Stimulated activated CD4-positive, alpha-beta T cell treated with anti-CD3 and anti-CD28 coated beads, Interleukin-2, amount 100 ng/mL, for 24 hours (primary cell): ENCODE data around the gene MIPOL1.
"Not testable (repeated sequence)": the region's sequence is repeated elsewhere in the genome, so short reads cannot be mapped to it uniquely, and the experiment has no call there.

Experiments used
- DNase-seq, 2 donors: peaks; one replicate each; pipeline ENCODE4 v3.0.0-alpha.2; 2020

Gene MIPOL1

GRCh38 chr14:37295262-37295661 is 97.5 kb downstream of the MIPOL1 start:
- DNase-seq: not testable (repeated sequence)

- no peak for DNase-seq
Measured at GRCh38 chr14:37311252-37311651, 113.5 kb downstream of the MIPOL1 start.

GRCh38 chr14:37318938-37319337 is 121.2 kb downstream of the MIPOL1 start:
- no peak for DNase-seq

GRCh38 chr14:37320106-37320505 is 122.4 kb downstream of the MIPOL1 start:
- DNase-seq: no peak

DNA sequence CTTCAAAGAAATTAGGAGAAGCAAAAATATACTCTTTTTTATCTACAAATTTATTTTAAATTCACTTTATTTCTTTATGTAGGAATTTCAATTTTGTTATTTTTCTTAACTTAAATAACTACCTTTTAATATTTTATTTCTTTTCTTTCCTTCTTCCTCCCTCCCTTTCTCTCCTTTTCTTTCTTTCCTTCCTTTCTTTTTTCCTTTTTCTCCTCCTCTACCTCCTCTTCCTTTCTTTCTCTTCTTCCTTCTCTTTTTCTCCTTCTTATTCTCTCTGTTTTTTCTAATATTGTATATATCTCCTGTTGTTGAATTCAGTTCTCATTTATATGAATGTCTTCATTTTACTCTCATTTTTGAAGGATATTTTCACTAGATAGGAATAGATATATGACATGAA is 127.6 kb downstream of the MIPOL1 start:
- DNase-seq: no peak

GRCh38 chr14:37326434-37326833 is 128.7 kb downstream of the MIPOL1 start:
- no peak for DNase-seq

- not testable (repeated sequence) for DNase-seq
Measured at GRCh38 chr14:37327933-37328332, 130.2 kb downstream of the MIPOL1 start.

DNA sequence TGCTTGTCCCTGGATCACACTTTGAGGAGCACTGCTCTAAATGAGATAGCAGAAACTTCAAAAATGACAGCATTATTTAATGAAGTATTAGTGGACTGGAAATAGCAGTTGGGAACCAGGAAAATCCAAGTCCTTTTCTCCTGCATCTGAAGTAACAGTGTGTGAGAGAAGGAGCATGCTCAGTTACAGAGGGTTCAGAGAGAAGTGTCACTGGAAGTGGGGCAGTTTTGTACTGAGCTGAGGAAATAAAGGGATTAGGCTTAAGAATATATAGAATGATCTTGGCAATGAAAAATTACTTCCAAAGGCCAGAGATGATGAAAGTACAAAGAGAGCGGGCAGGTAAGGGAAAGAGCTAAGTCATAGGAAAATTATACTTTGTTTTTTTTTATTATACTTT is 130.9 kb downstream of the MIPOL1 start:
- DNase-seq: no peak

DNA sequence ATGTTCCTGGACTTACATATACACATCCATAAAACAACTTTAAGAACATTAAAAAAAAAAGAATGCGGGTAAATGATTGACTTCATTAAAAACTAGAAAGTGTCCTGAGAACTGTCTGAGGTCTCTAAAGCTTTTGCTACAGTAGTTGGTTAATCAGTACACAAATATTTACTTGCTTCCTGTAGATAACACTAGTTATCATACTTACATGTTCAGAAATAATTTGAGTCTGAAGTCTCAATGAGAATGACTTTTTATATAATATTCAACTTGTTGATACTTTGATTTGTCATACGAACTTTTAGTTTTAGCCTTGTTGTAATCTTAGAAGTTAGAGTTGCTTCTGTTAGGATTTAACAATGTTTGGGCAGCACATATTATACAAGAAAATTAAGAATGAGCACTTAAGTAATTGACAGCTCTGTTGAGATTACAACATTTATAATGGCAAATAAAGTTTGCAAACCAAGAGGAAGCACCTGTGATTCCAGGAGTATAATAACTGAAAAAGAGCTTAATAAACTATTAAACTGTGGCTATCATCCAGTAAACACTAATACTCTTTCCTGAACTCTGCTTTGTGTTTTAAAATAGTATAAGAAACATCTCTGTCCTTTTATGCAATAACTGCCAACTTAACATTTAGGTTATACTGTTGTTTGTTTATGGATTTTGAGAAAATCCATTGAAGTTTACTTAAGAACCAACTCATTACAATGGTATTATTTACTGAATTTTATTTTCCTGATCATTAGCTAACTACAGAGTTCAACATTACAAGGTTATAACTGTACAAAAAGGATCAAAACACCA is 131.7 kb downstream of the MIPOL1 start:
- no peak for DNase-seq

DNA sequence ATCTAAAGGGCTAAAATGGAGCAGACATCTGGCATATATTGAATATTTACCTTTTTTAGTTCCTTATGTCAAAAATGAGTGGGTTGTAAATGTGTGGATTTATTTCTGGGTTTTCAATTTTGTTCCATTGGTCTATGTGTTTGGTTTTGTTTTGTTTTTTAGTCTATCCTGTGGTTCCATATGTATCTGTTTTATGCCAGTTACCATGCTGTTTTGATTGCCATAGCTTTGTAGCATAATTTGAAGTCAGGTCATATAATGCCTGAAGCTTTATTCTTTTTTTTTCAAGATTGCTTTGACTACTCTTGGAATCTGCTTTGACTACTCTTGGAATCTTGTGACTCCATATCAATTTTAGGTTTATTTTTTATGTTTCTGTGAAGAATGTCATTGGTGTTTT is 133.2 kb downstream of the MIPOL1 start:
- no peak for DNase-seq

DNA sequence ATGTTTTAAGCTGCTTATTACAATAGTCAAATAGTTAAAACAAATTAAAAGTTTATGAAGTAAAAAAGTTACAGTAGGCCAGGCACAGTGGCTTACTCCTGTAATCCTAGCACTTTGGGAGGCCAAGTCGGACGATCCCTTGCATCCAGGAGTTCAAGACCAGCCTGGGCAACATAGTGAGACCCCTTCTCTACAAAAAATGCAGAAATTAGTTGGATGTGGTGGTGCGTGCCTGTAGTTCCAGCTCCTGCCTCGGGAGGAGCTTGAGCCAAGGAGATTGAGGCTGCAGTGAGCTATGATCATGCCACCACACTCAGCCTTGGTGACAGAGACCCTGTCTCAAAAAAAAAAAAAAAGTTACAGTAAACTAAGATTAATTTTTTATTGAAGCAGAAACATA is 142.6 kb downstream of the MIPOL1 start:
- no peak for DNase-seq

GRCh38 chr14:37343307-37344094 is 145.8 kb downstream of the MIPOL1 start:
- DNase-seq: no peak

DNA sequence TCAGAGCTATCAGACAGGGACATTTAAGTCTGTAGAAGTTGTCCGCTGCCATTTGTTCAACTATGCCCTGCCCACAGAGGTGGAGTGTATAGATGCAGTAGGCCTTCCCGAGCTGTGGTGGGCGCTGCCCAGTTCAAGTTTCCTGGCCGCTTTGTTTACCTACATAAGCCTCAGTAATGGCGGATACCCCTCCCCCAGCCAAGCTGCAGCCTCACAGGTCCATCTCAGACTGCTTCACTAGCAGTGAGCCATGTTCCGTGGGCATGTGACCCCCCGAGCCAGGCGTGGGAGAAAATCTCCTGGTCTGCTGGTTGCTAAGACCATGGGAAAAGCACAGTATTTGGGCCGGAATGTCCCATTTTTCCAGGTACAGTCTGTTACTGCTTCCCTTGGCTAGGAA is 165.9 kb downstream of the MIPOL1 start:
- no peak for DNase-seq

DNA sequence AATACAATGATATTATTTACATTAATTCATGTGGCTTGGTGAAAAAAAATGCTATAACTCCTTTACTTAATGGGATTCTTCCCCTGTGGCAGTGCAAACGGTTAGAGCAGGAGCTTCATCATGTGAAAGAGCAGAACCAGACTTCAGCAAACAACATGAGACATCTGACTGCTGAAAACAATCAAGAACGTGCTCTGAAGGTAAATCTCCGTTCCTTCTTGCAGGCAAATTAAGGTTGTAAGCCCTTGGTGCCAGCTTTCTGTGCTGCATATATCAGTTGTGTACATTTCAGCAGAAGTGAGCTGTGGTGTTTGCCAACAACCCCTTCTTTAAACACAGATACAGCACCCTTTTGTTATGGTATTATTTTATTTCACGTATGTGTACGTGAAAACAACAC is 171.7 kb downstream of the MIPOL1 start:
- no peak for DNase-seq

DNA sequence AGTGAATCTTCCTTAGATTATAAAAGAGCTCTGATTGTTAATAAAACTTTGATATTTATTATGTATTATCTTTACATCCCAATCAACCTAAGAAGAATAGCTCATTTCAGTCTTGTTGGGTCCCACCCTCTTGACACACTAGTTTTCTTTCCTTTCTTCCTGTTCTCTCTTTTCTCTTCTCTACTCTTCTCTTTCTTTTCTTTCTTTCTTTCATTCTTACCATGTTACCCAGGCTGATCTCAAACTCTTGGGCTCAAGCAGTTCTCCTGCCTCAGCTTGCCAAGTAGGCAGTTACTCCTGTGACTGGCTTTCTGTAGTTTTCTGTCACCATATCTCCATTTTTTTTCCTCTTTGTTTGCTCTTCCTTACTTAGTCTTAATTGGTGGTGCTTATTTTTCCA is 177.8 kb downstream of the MIPOL1 start:
- no peak for DNase-seq

DNA sequence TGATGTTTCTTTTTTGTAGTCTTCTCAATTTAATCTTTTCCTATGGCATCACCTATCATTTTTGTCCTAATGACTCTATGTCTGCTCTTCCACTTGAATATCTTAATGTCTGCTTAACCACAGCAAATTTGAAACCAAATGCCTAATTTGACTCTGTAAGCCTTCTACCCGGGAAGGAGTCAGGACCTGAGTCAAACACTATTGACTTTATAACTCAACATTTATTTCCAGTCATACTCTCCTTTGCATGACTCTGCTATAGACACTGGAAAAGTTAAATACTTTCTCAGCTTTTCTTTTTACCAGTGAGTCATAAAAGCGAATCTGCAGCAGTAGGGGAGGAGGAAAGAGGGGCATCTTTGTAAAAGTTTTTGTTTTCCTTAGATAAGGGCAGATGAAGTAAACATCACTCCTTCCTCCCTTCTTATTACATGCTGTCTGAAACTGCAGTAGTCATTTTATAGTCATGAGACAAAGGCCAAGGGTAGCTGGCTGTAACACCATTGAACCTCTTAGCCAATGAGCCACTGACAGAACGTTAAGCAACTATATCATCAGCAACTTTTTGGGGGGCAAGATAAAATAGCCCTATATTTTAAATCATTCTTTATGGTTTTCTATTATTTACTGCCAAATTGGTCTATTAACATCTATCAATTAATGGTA is 179.3 kb downstream of the MIPOL1 start:
- no peak for DNase-seq

GRCh38 chr14:37384870-37385596 is 187.3 kb downstream of the MIPOL1 start:
- DNase-seq: no peak

DNA sequence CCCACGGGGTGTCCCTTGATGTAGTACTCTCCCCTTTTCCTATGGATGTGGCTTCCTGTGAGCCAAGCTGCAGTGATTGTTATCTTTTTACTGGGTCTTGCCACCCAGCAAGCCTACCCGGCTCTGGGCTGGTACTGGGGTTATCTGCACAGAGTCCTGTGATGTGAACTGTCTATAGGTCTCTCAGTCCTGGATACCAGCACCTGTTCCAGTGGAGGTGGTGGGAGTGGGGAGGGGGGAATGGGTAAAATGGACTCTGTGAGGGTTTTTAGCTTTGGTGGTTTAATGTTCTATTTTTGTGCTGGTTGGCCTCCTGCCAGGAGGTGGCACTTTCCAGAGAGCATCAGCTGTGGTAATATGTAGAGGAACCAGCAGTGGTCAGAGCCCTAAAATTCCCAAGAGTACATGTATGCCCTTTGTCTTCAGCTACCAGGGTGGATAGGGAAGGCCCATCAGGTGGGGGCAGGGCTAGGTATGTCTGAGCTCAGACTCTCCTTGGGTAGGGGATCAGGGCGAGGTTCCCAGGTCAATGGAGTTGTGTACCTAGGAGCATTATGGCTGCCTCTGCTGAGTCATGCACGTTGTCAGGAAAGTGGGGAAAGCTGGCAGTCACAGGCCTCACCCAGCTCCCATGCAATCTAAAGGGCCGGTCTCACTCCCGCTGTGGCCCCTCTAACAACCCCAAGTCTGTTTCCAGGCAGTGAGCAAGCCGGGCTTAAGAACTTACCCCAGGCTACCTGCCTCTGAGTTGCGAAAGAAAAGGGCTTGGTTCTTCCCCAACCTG is 199.6 kb downstream of the MIPOL1 start:
- DNase-seq: not testable (repeated sequence)

GRCh38 chr14:37397941-37398215 is 200.1 kb downstream of the MIPOL1 start:
- DNase-seq: no peak

DNA sequence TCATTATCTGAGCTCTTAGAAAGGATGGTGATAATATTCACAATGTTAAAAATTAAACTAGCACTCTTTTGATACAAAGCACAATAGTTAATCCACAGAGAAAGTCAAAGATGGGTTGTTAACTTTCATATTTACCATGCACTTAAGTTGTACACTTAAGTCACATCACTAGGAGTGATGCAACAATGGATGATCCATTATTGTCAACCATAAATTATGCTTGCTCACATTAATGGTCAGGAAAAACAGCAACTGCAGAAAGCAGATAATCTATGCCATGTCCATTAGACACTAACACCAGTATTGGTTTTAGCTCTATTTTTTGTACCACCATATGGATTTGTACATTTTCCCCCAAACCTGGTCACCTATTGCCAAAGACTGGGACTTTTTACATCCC is 201.8 kb downstream of the MIPOL1 start:
- DNase-seq: no peak

- DNase-seq: no peak
Measured at GRCh38 chr14:37401093-37401492, 203.4 kb downstream of the MIPOL1 start.

GRCh38 chr14:37403626-37404025 is 205.9 kb downstream of the MIPOL1 start:
- DNase-seq: no peak
